Calu3 (cell line): ENCODE data around the gene TMEM212. TPM values are rescaled to one million over a fixed set of nuclear protein-coding genes. Genes with fewer than 3 reads are reported as not detected.

ENCODE experiments used
- BruUV-seq: library from RNA; stranded (reverse); fragments of 400-500 nt; replicated peaks from 2 replicates; lab custom pipeline; 2021; lab: Mats Ljungman, UMichigan
- CTCF ChIA-PET: fragments of 300-600 bp; sonication (Branson Sonifier 250); formaldehyde crosslinking; loops from one replicate; lab custom pipeline; 2022; ENCODE audit warnings: antibody characterized with exemption; lab: Charles Lee
- DNase-seq: peaks from one replicate; pipeline ENCODE4 v3.0.0; 2022
- H3K27ac Mint-ChIP-seq: one replicate; pipeline ENCODE4 v1.8.0; 2022; ENCODE audit warnings: mixed read lengths; ENCODE audit not compliant: unreplicated experiment
- H3K27me3 Mint-ChIP-seq: one replicate; pipeline ENCODE4 v1.8.0; 2022; ENCODE audit warnings: mixed read lengths; ENCODE audit not compliant: unreplicated experiment
- H3K36me3 Mint-ChIP-seq: one replicate; pipeline ENCODE4 v1.8.0; 2022; ENCODE audit warnings: mild to moderate bottlenecking, moderate library complexity, mixed read lengths; ENCODE audit not compliant: insufficient read depth, unreplicated experiment
- H3K4me1 Mint-ChIP-seq: one replicate; pipeline ENCODE4 v1.8.0; 2022; ENCODE audit warnings: mild to moderate bottlenecking, low read depth, mixed read lengths; ENCODE audit not compliant: unreplicated experiment
- H3K4me3 Mint-ChIP-seq: one replicate; pipeline ENCODE4 v1.8.0; 2022; ENCODE audit warnings: mild to moderate bottlenecking, low read depth, moderate library complexity, mixed read lengths; ENCODE audit not compliant: unreplicated experiment
- H3K9me3 Mint-ChIP-seq: one replicate; pipeline ENCODE4 v1.8.0; 2022; ENCODE audit warnings: low read depth, mixed read lengths; ENCODE audit not compliant: unreplicated experiment
- intact Hi-C: fragments of 100-400 bp; cut with micrococcal nuclease; formaldehyde crosslinking; loops from one replicate; pipeline ENCODE4 v1.10.0; 2022; ENCODE audit not compliant: unreplicated experiment
- total RNA-seq: library from RNA; stranded (reverse); gene quantifications from 2 replicates; pipeline ENCODE4 v1.2.3, GENCODE V29; 2022
- TF ChIP-seq, protein P1 (sequence below): fragments of 200-600 bp; IDR thresholded peaks from one replicate; pipeline ENCODE4 v1.8.0; 2022; ENCODE audit warnings: antibody characterized with exemption; ENCODE audit not compliant: unreplicated experiment

TMEM212 gene
- total RNA-seq, 1 experiment from 2014 or later = not detected

DNA sequence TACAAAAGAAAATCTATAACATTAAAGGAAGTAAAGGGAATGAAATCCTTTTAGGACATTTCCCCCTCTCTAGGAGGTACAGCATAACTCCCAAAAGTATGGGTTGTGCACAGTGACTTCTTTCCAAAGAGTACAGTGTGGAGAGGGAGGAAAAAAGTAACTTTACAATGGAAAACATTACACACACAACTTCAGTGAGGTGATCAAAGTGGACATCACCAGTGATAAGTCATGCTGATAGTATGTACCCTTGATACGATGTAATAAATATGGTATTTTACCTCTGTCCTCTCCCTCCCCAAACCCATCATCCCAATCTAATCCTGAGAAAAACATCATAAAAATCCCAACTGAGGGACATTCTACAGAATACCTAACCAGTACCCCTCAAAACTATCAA lies 43.6 kb upstream of the TMEM212 start:
- peaks cover 6% of the 10 kb centered on the region for H3K36me3 Mint-ChIP-seq
- no peaks in the 10 kb centered on the region for H3K27me3 Mint-ChIP-seq
- H3K4me1 Mint-ChIP-seq = peaks cover 36% of the 10 kb centered on the region
- H3K4me3 Mint-ChIP-seq = no peak overlapping the region
- TF ChIP-seq, protein P1, sequence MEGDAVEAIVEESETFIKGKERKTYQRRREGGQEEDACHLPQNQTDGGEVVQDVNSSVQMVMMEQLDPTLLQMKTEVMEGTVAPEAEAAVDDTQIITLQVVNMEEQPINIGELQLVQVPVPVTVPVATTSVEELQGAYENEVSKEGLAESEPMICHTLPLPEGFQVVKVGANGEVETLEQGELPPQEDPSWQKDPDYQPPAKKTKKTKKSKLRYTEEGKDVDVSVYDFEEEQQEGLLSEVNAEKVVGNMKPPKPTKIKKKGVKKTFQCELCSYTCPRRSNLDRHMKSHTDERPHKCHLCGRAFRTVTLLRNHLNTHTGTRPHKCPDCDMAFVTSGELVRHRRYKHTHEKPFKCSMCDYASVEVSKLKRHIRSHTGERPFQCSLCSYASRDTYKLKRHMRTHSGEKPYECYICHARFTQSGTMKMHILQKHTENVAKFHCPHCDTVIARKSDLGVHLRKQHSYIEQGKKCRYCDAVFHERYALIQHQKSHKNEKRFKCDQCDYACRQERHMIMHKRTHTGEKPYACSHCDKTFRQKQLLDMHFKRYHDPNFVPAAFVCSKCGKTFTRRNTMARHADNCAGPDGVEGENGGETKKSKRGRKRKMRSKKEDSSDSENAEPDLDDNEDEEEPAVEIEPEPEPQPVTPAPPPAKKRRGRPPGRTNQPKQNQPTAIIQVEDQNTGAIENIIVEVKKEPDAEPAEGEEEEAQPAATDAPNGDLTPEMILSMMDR = no peak
- DNase-seq = no peak
- H3K9me3 Mint-ChIP-seq = no peaks in the 10 kb centered on the region
- CTCF ChIA-PET = no interaction called here
- intact Hi-C loops = no loop called here
- BruUV-seq = no TSS peak
- H3K27ac Mint-ChIP-seq = no peak overlapping the region

DNA sequence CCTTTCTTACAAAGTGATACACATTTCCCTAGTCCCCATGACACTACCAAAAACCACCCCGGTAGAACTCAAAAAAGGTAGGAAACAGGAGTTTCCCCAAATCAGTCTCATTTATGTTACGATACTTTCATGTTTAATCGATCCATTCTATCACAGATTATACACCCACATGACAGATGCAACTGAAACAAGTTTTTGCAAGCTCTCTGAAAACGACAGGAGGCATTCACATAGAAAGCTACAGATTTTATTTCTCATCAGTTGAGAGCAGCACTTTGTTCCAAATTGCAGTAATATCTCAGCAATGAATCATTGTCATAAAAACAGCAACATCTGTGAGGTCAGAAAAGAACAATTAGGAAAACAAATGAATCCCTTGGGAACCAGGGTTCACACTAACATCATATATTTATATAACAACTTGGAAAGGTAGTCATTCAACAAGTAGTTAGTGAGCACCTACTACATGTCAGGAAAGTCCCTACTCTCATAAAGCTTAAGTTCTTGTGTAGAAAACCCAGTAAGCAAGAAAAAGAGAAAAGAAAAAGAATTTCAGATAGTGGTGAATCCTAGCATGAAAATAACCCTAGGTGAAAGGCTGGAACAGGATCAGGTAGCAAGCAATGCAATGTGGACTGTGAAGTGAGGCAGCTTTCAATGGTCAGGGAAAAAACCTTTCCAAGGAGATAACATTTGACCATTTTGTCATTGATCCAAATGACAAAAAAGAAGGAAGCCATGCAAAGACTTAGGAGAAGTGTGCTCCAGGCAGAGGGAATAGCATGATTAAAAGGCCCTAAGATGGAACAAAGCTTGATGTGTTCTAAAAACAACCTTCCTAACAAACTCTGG lies 41.2 kb upstream of the TMEM212 start:
- Mint-ChIP-seq H3K27ac (peak overlapping the region; percentile 55), H3K27me3 (no peaks in the 10 kb centered on the region), H3K4me1 (peaks cover 53% of the 10 kb centered on the region), H3K36me3 (peaks cover 6% of the 10 kb centered on the region), H3K9me3 (no peaks in the 10 kb centered on the region), H3K4me3 (no peak overlapping the region)
- no peak for DNase-seq
- CTCF ChIA-PET = interaction anchor here (1.4 kb wide), 1 partner anchor 28 kb away, joined by 7 read pairs; no protein-coding TSS in a partner anchor
- no TSS peak for BruUV-seq
- TF ChIP-seq, protein P1 = no peak
- intact Hi-C loops = no loop called here

DNA sequence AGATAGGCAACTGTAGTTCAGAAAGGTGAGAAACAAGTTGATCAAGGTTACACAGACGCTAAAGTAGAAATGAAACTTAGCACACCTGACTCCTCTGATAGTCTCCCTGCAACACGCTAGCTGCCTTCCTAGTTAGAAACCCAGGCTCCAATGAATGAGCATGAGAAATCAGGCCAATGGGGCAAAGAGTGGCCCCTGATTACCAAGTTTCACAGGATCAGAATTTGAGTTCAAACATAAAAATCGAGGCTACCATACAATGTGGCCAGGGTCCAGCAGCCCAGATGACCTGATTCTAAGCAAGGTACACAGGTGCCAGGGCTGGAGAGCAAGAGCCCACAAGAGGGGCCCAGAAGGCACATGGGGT lies 40.6 kb upstream of the TMEM212 start:
- CTCF ChIA-PET = interaction anchor here (1.4 kb wide), 1 partner anchor 27 kb away, joined by 7 read pairs; no protein-coding TSS in a partner anchor
- BruUV-seq = no TSS peak
- DNase-seq = no peak
- intact Hi-C loops = no loop called here
- H3K4me1 Mint-ChIP-seq = peaks cover 59% of the 10 kb centered on the region
- peaks cover 6% of the 10 kb centered on the region for H3K36me3 Mint-ChIP-seq
- H3K9me3 Mint-ChIP-seq = no peaks in the 10 kb centered on the region
- TF ChIP-seq, protein P1 = no peak
- peak overlapping the region; percentile 55 for H3K27ac Mint-ChIP-seq
- no peaks in the 10 kb centered on the region for H3K27me3 Mint-ChIP-seq
- H3K4me3 Mint-ChIP-seq = no peak overlapping the region

DNA sequence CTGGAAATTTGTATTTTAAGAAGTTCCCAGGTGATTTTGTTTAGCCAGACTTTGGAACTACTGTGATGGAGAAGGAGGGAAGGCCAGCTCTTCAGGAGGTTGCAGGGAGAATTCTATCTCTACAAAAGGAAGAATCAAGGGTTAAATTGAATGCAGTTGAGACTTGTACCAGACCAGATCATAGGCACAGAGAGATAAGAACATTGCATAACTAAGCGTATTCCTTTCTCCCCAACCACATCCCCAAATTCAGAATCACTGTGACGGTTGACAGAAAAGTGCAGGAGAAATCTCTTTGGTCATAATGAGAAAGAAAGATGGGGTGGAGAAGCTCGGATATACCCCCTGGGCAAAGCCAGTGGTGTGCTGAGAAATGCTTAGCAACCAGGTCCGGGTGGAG lies 40.1 kb upstream of the TMEM212 start:
- Mint-ChIP-seq H3K36me3 (peaks cover 6% of the 10 kb centered on the region), H3K27me3 (no peaks in the 10 kb centered on the region), H3K4me1 (peaks cover 61% of the 10 kb centered on the region), H3K9me3 (no peaks in the 10 kb centered on the region), H3K4me3 (no peak overlapping the region), H3K27ac (peak overlapping the region; percentile 55)
- no TSS peak for BruUV-seq
- intact Hi-C loops = no loop called here
- CTCF ChIA-PET = no interaction called here
- no peak for DNase-seq
- TF ChIP-seq, protein P1 = no peak
